NCI-H1417 treated with DMSO at 0.1 percent for 48 hours (cell line): ENCODE data around the gene AMDHD2.

Experiments
- DNase-seq: peaks from one replicate; lab custom pipeline; 2025; lab: John Stamatoyannopoulos, UW

The AMDHD2 gene

GRCh38 chr16:2483939-2484897 is 36.0 kb upstream of the AMDHD2 start:
- no peak for DNase-seq

- no peak for DNase-seq
Observed at GRCh38 chr16:2484898-2485508, 35.2 kb upstream of the AMDHD2 start.

DNA sequence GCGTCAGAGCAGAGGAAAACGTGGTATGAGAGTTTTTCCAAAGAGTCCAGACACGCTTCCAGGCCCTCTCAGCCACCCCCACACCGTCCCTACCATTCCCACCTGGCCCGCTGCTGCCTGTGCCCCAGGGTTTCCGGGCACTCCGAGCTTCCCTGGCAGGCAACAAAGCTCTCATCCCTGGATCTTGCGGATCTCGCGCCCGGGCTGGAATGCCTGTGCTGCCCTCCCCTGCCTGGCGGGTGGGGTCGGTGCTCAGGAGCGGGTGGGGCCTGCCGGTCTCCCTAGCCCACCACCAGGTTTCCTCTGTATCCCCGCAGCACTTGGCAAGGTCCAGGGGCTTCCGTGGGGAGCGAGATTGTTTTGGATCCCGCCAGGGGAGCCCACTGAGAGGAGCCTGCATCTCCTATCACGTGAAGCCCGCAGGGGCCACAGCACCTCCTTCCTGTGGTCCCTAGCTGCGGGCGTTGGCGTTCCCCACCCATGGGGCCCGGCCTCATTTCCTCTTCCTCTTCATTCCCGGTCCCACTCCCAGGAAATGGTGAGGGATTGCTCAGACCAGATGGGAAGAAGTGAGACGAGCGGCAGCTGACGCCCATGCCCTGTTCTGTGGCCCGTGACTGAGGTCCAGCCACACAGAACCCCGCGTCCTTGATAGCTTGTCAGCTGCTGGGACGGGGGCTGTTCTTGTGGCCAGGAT is 34.2 kb upstream of the AMDHD2 start:
- DNase-seq: no peak

- no peak for DNase-seq
Observed at GRCh38 chr16:2486645-2487516, 33.3 kb upstream of the AMDHD2 start.

GRCh38 chr16:2487517-2487842 is 32.7 kb upstream of the AMDHD2 start:
- no peak for DNase-seq

DNA sequence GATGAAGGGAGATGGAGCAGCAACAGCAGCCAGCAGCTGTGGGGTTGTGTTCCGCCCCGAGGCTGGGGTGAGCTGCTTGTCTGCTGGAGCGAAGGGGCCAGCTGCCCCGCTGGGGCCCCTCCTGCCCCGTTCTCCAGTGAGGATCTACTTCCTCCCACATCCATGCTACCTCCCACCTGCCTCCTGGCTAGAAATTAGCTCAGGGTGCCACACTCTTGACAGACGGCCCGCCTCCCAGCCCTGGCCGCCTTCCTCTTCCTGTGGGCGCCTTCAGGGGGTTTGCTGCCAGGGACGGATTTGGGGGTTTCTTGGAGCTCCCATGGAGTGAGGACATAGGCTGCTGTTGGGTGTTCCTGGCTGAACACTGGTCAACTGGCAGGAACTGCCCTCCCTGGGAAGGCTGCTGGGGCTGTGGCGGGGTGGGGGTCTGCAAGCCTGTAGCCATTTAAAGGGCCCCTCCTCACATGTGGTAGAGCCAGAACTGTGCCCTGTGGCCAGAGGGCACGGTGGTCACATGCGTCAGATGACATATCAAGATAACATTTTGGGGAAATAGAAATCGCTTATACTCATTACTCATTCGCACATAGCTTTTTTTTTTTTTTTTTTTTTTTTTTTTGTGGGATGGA is 32.2 kb upstream of the AMDHD2 start:
- no peak for DNase-seq

DNA sequence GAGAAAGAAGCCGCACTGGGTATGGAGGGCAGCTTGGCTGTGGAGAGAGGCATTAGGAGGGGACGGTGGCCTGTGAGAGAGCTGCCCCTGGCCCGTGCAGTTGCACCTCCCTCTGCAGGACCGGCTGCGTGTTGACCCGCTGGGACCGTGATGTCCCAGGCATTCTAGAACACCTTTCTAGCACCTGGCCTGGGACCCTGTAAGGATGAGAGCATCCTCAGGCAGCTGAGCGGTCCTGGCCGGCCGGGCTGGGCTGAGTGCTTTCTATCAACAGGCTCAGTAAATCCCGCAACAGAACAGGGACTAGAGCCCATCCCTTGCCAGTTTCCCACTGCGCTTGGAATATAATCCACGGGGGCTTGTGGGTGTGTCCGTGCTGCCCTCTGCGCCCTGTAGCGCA is 30.6 kb upstream of the AMDHD2 start:
- no peak for DNase-seq

GRCh38 chr16:2490190-2491105 is 29.7 kb upstream of the AMDHD2 start:
- DNase-seq: no peak

DNA sequence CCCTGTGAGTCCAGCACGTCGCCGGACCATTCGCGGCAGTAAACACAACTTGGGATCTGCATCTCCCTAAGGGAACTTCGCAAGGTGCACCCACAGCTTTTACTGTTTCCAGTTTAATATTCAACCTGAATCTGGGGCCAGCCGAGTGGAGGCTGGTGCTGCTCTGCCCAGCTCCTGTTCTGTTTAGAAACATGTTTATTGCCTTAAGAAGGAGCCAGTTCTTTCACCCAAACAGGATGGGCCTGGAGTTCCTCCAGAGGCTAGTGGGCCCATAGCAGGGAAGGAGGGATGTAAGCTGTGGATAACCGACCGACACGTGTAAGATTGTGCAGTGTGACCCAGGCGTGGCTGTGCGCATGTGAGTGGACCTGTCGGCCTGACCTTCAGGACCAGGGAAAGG is 27.9 kb upstream of the AMDHD2 start:
- DNase-seq: no peak

- no peak for DNase-seq
Observed at GRCh38 chr16:2493605-2494004, 26.6 kb upstream of the AMDHD2 start.

DNA sequence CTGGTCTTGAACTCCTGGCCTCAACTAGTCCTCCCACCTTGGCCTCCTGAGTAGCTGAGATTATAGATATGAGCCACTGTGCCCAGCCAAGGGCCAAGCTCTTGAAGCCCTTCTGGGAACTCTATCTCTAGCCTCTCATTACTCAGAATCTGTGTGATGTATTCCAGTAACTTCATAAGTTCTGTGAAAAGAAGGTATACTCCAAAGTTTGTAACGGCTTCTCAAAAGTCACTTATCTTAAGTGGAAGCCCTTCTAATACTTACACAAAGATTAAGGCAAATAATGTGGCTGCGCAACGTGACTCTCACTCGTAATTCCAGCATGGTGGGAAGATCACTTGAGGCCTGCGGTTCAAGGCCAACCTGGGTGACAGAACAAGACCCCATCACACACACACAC is 25.6 kb upstream of the AMDHD2 start:
- DNase-seq: no peak

GRCh38 chr16:2495041-2495440 is 25.1 kb upstream of the AMDHD2 start:
- DNase-seq: no peak

GRCh38 chr16:2496223-2497115 is 23.7 kb upstream of the AMDHD2 start:
- DNase-seq: no peak

GRCh38 chr16:2497116-2497630 is 23.0 kb upstream of the AMDHD2 start:
- DNase-seq: no peak

GRCh38 chr16:2497695-2498484 is 22.3 kb upstream of the AMDHD2 start:
- no peak for DNase-seq

DNA sequence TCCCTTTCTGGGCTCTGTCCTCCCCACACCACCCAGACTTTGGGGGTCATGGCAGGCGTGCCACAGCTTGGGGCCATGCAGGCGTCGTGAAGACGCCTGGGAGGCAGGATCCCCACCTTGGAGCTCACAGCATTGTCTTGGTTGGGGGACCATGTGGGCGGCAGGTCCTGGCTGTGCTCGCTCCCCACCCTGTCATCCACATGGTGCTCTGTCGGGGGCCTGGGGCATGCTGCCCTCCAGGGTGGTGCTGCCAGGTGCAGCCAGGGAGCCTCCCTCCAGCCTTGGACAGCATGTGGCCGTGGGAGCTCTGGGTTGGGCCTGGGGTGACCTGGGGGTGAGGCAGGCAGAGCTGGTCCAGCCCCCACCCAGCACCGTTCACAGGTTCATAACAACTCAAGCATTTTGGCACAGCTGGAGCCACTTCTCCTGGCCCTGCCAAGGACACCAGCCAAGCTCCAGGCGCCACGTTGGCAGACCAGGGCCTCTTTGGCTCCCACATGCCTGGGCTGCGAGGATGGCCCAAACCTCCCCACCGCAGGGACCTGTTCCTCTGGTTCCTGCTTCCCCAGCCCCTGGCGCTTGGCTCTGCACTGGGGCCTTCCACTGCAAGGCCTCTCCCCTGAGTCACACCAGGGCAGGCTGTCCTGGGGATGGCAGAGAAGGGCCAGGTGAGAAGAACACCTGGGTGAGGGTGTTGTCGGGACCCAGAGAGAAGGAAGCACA is 21.5 kb upstream of the AMDHD2 start:
- no peak for DNase-seq

DNA sequence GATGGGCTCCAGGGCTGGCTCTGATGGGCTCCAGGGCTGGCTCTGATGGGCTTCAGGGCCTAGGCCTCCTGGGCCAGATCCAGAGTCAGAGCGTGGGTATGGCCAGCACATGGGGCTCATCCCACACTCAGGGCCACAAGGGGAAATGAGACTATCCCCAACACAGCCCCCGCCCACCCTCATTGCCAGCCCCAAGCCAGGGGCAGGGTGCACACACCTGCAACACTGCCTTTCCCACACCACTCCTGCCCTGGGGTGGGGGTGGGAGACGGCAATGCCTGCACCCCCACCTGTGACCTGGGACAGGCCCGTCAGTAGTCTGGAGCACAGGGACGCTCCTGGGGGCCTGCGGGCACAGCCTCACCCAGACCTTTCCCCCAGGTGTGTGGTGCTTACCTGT is 20.7 kb upstream of the AMDHD2 start:
- DNase-seq: no peak
